SW480 (cell line): ENCODE data around the gene MARS1.

ENCODE experiments used
- DNase-seq: peaks from one replicate; pipeline ENCODE4 v3.0.0-alpha.2; 2016; ENCODE audit warnings: low spot score

MARS1 gene

GRCh38 chr12:57531836-57532235 lies 44.0 kb downstream of the MARS1 start:
- no peak for DNase-seq

- no peak for DNase-seq
Observed at GRCh38 chr12:57533108-57533507, 45.2 kb downstream of the MARS1 start.

GRCh38 chr12:57534250-57534649 lies 46.4 kb downstream of the MARS1 start:
- DNase-seq: no peak

- no peak for DNase-seq
Observed at GRCh38 chr12:57534991-57535543, 47.2 kb downstream of the MARS1 start.

GRCh38 chr12:57535764-57536596 lies 48.1 kb downstream of the MARS1 start:
- DNase-seq: no peak

GRCh38 chr12:57536597-57536942 lies 48.7 kb downstream of the MARS1 start:
- no peak for DNase-seq

GRCh38 chr12:57539134-57539768 lies 51.4 kb downstream of the MARS1 start:
- no peak for DNase-seq

GRCh38 chr12:57541001-57541400 lies 53.1 kb downstream of the MARS1 start:
- DNase-seq: no peak

- DNase-seq: no peak
Observed at GRCh38 chr12:57541717-57542116, 53.8 kb downstream of the MARS1 start.

- no peak for DNase-seq
Observed at GRCh38 chr12:57543581-57543980, 55.7 kb downstream of the MARS1 start.

GRCh38 chr12:57545809-57546437 lies 58.1 kb downstream of the MARS1 start:
- no peak for DNase-seq

GRCh38 chr12:57546438-57547287 lies 58.8 kb downstream of the MARS1 start, which contains the start of gene DCTN2:
Gene DCTN2 (minus strand): TSS chr12:57547192. CDS start chr12:57547063, 129 bp downstream.
- peak; percentile 98 for DNase-seq

- DNase-seq: no peak
Observed at GRCh38 chr12:57547288-57548012, 59.6 kb downstream of the MARS1 start.

- DNase-seq: no peak
Observed at GRCh38 chr12:57548013-57548315, 60.1 kb downstream of the MARS1 start.

GRCh38 chr12:57548488-57548887 lies 60.6 kb downstream of the MARS1 start:
- no peak for DNase-seq

GRCh38 chr12:57549203-57549908 lies 61.5 kb downstream of the MARS1 start:
- DNase-seq: no peak

- DNase-seq: no peak
Observed at GRCh38 chr12:57549909-57550640, 62.2 kb downstream of the MARS1 start, which contains the start of gene KIF5A. Gene KIF5A (plus strand): TSS chr12:57550044. CDS start chr12:57550272, 228 bp downstream.

GRCh38 chr12:57550641-57551549 lies 63.0 kb downstream of the MARS1 start:
- DNase-seq: no peak
